Right ventricle myocardium inferior (tissue), 1 donor: Measurements from ENCODE around the gene QSOX1. TPM values are rescaled to one million over a fixed set of nuclear protein-coding genes. Genes with fewer than 3 reads are reported as not detected.

Source experiments
- ATAC-seq: fragments of 200-7000 bp; cut with Tn5 transposase; one replicate; pipeline ENCODE4 v1.9.1; 2020; ENCODE audit warnings: mild to moderate bottlenecking, moderate library complexity
- DNase-seq: peaks from one replicate; pipeline ENCODE4 v3.0.0; 2021; ENCODE audit errors: missing footprints
- intact Hi-C: fragments of 100-400 bp; cut with DNase I; formaldehyde crosslinking; loops from one replicate; pipeline ENCODE4 v1.11.0; 2022
- total RNA-seq: library from RNA; stranded (reverse); fragmentation: NEBNext Ultra II Directional; extraction: Animal tissue kit (Norgen Biotek cat#: 25700); gene quantifications from one replicate; pipeline ENCODE4 v1.2.1, GENCODE V29; 2021
- donor health status: DM: no; HTN: yes; CAD: no; lungs with severe emphysema.

QSOX1 gene
- total RNA-seq, 1 donor from 2014 or later = 97.7 TPM

GRCh38 chr1:180144659-180145357, 9.9 kb upstream of the QSOX1 start:
- no peak for ATAC-seq
- intact Hi-C loops = no loop called here
- DNase-seq = no peak

GRCh38 chr1:180145446-180145845, 9.2 kb upstream of the QSOX1 start:
- no peak for ATAC-seq
- intact Hi-C loops = no loop called here
- no peak for DNase-seq

- no peak for ATAC-seq
- DNase-seq = no peak
- intact Hi-C loops = no loop called here
Observed at GRCh38 chr1:180150982-180151381, 3.7 kb upstream of the QSOX1 start.

GRCh38 chr1:180151508-180151907, 3.2 kb upstream of the QSOX1 start:
- intact Hi-C loops = no loop called here
- no peak for DNase-seq
- no peak for ATAC-seq

GRCh38 chr1:180152588-180152987, 2.1 kb upstream of the QSOX1 start:
- no peak for DNase-seq
- ATAC-seq = no peak
- intact Hi-C loops = no loop called here

GRCh38 chr1:180153032-180153431, 1.6 kb upstream of the QSOX1 start:
- intact Hi-C loops = no loop called here
- ATAC-seq (no peak), DNase-seq (no peak)

GRCh38 chr1:180154003-180154324, 705 bp upstream of the QSOX1 start:
- intact Hi-C loops = loop anchor here (1.0 kb wide), 2 partner anchors 21 to 200 kb away; partner anchors contain the start of gene CEP350
- ATAC-seq (peak; percentile 0), DNase-seq (no peak)

- intact Hi-C loops = no loop called here
- ATAC-seq = peak; percentile 9
- no peak for DNase-seq
Observed at GRCh38 chr1:180155182-180155682, 563 bp downstream of the QSOX1 start.

GRCh38 chr1:180156201-180156600, 1.5 kb downstream of the QSOX1 start:
- intact Hi-C loops = no loop called here
- no peak for ATAC-seq
- no peak for DNase-seq

- intact Hi-C loops = no loop called here
- DNase-seq = no peak
- ATAC-seq = no peak
Observed at GRCh38 chr1:180156631-180157091, 2.0 kb downstream of the QSOX1 start.

- DNase-seq = no peak
- ATAC-seq = no peak
- intact Hi-C loops = no loop called here
Observed at GRCh38 chr1:180157108-180157507, 2.4 kb downstream of the QSOX1 start.

GRCh38 chr1:180157576-180158057, 2.9 kb downstream of the QSOX1 start:
- ATAC-seq (no peak), DNase-seq (no peak)
- intact Hi-C loops = no loop called here

GRCh38 chr1:180158149-180159147, 3.8 kb downstream of the QSOX1 start:
- intact Hi-C loops = no loop called here
- ATAC-seq (no peak), DNase-seq (no peak)

- ATAC-seq (no peak), DNase-seq (no peak)
- intact Hi-C loops = no loop called here
Observed at GRCh38 chr1:180160357-180160756, 5.7 kb downstream of the QSOX1 start.

GRCh38 chr1:180163041-180163440, 8.4 kb downstream of the QSOX1 start:
- ATAC-seq = no peak
- DNase-seq = no peak
- intact Hi-C loops = no loop called here

- intact Hi-C loops = no loop called here
- no peak for DNase-seq
- ATAC-seq = no peak
Observed at GRCh38 chr1:180165096-180165495, 10.4 kb downstream of the QSOX1 start.

GRCh38 chr1:180165509-180166435, 11.1 kb downstream of the QSOX1 start:
- no peak for ATAC-seq
- intact Hi-C loops = no loop called here
- no peak for DNase-seq

GRCh38 chr1:180166436-180166800, 11.7 kb downstream of the QSOX1 start:
- intact Hi-C loops = no loop called here
- ATAC-seq = no peak

More at GRCh38 chr1:180166436-180166800, 11.7 kb downstream of the QSOX1 start:
- no peak for DNase-seq
